ENCODE measurements around the gene TSPAN13. TPM values are rescaled to one million over a fixed set of nuclear protein-coding genes. Genes with fewer than 3 reads are reported as not detected.

The TSPAN13 gene
- total and polyA plus RNA-seq, 10 of the 15 experiments (the other 5 are each of a cell fraction or from before 2014, with no cell fraction given): 0.26 to 0.37 TPM; not detected in 8

GRCh38 chr7:16727736-16728135 lies 25.8 kb upstream of the TSPAN13 start:
- Histone ChIP-seq H4K20me1 (ENCODE audit: control insufficient read depth, insufficient read depth) (no peaks in the 10 kb centered on the region), H3K4me2 (ENCODE audit: control insufficient read depth, insufficient read depth) (no peak overlapping the region), H3K9ac (ENCODE audit: control insufficient read depth, insufficient read depth, low read length) (no peak overlapping the region), H2AFZ (ENCODE audit: control insufficient read depth, low read depth, low read length) (no peak overlapping the region), H3K4me1 (ENCODE audit: control insufficient read depth, insufficient read depth, low read length) (no peaks in the 10 kb centered on the region), H3K79me2 (ENCODE audit: control insufficient read depth, insufficient read depth, low read length) (no peaks in the 10 kb centered on the region), H3K36me3 (ENCODE audit: control insufficient read depth in 2 of 2, insufficient read depth in 2 of 2, low read length in 1 of 2) (no peaks in the 10 kb centered on the region), H3K9me3 (replicated peaks; ENCODE audit: control insufficient read depth, insufficient read depth, low read length) (no peaks in the 10 kb centered on the region), H3K27me3 (replicated peaks in 1 of 2; ENCODE audit: control insufficient read depth in 2 of 2, insufficient read depth in 2 of 2, low read length in 1 of 2) (no peaks in the 10 kb centered on the region), H3K27ac (ENCODE audit: control insufficient read depth, insufficient read depth) (no peak overlapping the region), H3K4me3 (no peak overlapping the region)
- in situ Hi-C loops (cut with MboI) (no loop called here), intact Hi-C loops (cut with micrococcal nuclease; ENCODE audit: unreplicated experiment) (no loop called here)
- SMC1A ChIA-PET (ENCODE audit: uncharacterized antibody, unreplicated experiment): no interaction called here
- ATAC-seq (no peak), FAIRE-seq (no peak), DNase-seq (ENCODE audit: low read depth, low spot score) (no peak)
- BruUV-seq (replicated peaks): no TSS peak
- POLR2A ChIA-PET: no interaction called here
- CTCF ChIA-PET: no interaction called here
- WGBS (ENCODE audit: insufficient coverage, insufficient replicate concordance, low lambda C conversion rate, missing lambda C conversion rate): 29% methylated on average over 4 of the region's 4 CpGs
- RAD21 ChIA-PET (ENCODE audit: unreplicated experiment): no interaction called here
- TF ChIP-seq SPI1 (IDR thresholded peaks at IDR 0.05; ENCODE audit: borderline replicate concordance, insufficient read depth, low read depth, low read length) (no peak), BCLAF1 (IDR thresholded peaks at IDR 0.05) (no peak), KLF5 (IDR thresholded peaks at IDR 0.05; ENCODE audit: partially characterized antibody) (no peak), NR2F1 (conservative IDR thresholded peaks at IDR 0.05) (no peak), MXI1 (IDR thresholded peaks at IDR 0.05; ENCODE audit: low read depth, low read length) (no peak), LARP7 (IDR thresholded peaks at IDR 0.05) (no peak), CEBPB (IDR thresholded peaks at IDR 0.05; ENCODE audit: borderline replicate concordance in 1 of 2, low read depth in 2 of 2, low read length in 2 of 2) (no peak), JUND (IDR thresholded peaks at IDR 0.05; ENCODE audit: low read depth, low read length) (no peak), SREBF1 (IDR thresholded peaks at IDR 0.05; ENCODE audit: low read length) (no peak), NFIC (IDR thresholded peaks at IDR 0.05; ENCODE audit: low read depth, low read length) (no peak)
- TF ChIP-seq, protein P1, sequence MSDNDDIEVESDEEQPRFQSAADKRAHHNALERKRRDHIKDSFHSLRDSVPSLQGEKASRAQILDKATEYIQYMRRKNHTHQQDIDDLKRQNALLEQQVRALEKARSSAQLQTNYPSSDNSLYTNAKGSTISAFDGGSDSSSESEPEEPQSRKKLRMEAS (IDR thresholded peaks at IDR 0.05; ENCODE audit: low read depth, low read length): no peak
- TF ChIP-seq, protein P2, sequence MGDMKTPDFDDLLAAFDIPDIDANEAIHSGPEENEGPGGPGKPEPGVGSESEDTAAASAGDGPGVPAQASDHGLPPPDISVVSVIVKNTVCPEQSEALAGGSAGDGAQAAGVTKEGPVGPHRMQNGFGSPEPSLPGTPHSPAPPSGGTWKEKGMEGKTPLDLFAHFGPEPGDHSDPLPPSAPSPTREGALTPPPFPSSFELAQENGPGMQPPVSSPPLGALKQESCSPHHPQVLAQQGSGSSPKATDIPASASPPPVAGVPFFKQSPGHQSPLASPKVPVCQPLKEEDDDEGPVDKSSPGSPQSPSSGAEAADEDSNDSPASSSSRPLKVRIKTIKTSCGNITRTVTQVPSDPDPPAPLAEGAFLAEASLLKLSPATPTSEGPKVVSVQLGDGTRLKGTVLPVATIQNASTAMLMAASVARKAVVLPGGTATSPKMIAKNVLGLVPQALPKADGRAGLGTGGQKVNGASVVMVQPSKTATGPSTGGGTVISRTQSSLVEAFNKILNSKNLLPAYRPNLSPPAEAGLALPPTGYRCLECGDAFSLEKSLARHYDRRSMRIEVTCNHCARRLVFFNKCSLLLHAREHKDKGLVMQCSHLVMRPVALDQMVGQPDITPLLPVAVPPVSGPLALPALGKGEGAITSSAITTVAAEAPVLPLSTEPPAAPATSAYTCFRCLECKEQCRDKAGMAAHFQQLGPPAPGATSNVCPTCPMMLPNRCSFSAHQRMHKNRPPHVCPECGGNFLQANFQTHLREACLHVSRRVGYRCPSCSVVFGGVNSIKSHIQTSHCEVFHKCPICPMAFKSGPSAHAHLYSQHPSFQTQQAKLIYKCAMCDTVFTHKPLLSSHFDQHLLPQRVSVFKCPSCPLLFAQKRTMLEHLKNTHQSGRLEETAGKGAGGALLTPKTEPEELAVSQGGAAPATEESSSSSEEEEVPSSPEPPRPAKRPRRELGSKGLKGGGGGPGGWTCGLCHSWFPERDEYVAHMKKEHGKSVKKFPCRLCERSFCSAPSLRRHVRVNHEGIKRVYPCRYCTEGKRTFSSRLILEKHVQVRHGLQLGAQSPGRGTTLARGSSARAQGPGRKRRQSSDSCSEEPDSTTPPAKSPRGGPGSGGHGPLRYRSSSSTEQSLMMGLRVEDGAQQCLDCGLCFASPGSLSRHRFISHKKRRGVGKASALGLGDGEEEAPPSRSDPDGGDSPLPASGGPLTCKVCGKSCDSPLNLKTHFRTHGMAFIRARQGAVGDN (IDR thresholded peaks at IDR 0.05): no peak

All from GM12878 (cell line).